K562 (cell line): ENCODE measurements around the gene PNPLA2. TPM values are rescaled to one million over a fixed set of nuclear protein-coding genes. Genes with fewer than 3 reads are reported as not detected.

Source experiments
- ARID4B ChIP-seq: sonication (generic); formaldehyde crosslinking; IDR thresholded peaks from 2 replicates; pipeline ENCODE4 v1.8.0; 2022; ENCODE audit warnings: mild to moderate bottlenecking, missing genetic modification reagents
- ATF6 ChIP-seq: sonication (generic); formaldehyde crosslinking; IDR thresholded peaks from 2 replicates; pipeline ENCODE4 v1.4.0; 2020; ENCODE audit warnings: mild to moderate bottlenecking, missing genetic modification reagents
- CEBPZ ChIP-seq: fragments of 150-350 bp; IDR thresholded peaks from 2 replicates; pipeline ENCODE4 v1.6.1; 2014; ENCODE audit warnings: low read depth, mild to moderate bottlenecking, low read length, borderline replicate concordance
- CREB1 ChIP-seq, 2 experiments: sonication (generic) in 1 of 2; formaldehyde crosslinking in 1 of 2; IDR thresholded peaks; 2 replicates each; pipeline versions ENCODE4 v1.6.1 to v1.8.0; 2012 to 2022; ENCODE audit warnings: inconsistent platforms in 1 of 2, mild to moderate bottlenecking in 1 of 2, missing genetic modification reagents in 1 of 2, moderate library complexity in 1 of 2
- FIP1L1 ChIP-seq: fragments of 200-400 bp; formaldehyde crosslinking; IDR thresholded peaks from 2 replicates; pipeline ENCODE4 v1.6.1; 2018; ENCODE audit warnings: mild to moderate bottlenecking, low read depth, low read length; ENCODE audit not compliant: poor library complexity, severe bottlenecking
- HNRNPK ChIP-seq: fragments of 200-400 bp; formaldehyde crosslinking; IDR thresholded peaks from one replicate; pipeline ENCODE4 v1.6.1; 2018; ENCODE audit warnings: mild to moderate bottlenecking, low read depth, low read length; ENCODE audit not compliant: poor library complexity, severe bottlenecking
- NCOR1 ChIP-seq: fragments of 450-650 bp; IDR thresholded peaks from 2 replicates; pipeline ENCODE4 v1.6.1; 2016; ENCODE audit warnings: mild to moderate bottlenecking, moderate library complexity
- NKRF ChIP-seq: fragments of 450-650 bp; IDR thresholded peaks from 2 replicates; pipeline ENCODE4 v1.6.1; 2016; ENCODE audit warnings: borderline replicate concordance
- RBFOX2 ChIP-seq: fragments of 200-400 bp; formaldehyde crosslinking; IDR thresholded peaks from 2 replicates; pipeline ENCODE4 v1.6.1; 2017; ENCODE audit warnings: low read depth, mild to moderate bottlenecking, low read length, moderate library complexity
- SMAD2 ChIP-seq: fragments of 150-350 bp; IDR thresholded peaks from 2 replicates; pipeline ENCODE4 v1.6.1; 2014; ENCODE audit warnings: low read depth, mild to moderate bottlenecking, low read length
- TAF1 ChIP-seq: IDR thresholded peaks from 2 replicates; pipeline ENCODE4 v1.6.1; 2011; ENCODE audit warnings: mild to moderate bottlenecking, low read length, moderate library complexity; ENCODE audit not compliant: insufficient read depth, control insufficient read depth, severe bottlenecking; ENCODE audit errors: extremely low read depth
- ZC3H11A ChIP-seq: IDR thresholded peaks from 2 replicates; pipeline ENCODE4 v1.6.1; 2012; ENCODE audit warnings: low read depth, low read length, improper control_type of control experiment
- ZNF707 ChIP-seq: fragments of 250-450 bp; sonication (Bioruptor Pico); conservative IDR thresholded peaks from 2 replicates; pipeline ENCODE4 v1.8.0; 2022; ENCODE audit warnings: inconsistent platforms, mild to moderate bottlenecking, moderate library complexity
- polyA plus RNA-seq, 8 experiments: library from polyadenylated mRNA; depleted of rRNA in 4 of 8; stranded (reverse) in 5 of 8; unstranded in 3 of 8; fragments of >200 nt; fragmentation: Nextera tagmentation in 2 of 8; fragmentation: Illumina TruSeq in 1 of 8; extraction: Ambion mirVana in 2 of 8; extraction: Trizol in 1 of 8; gene quantifications; 2 replicates each; pipeline versions ENCODE4 v1.2.1 to v1.2.3, GENCODE V29; 2011 to 2014; ENCODE audit warnings: inconsistent platforms in 1 of 8, missing spikeins in 1 of 8
- total RNA-seq, 7 experiments: library from RNA; depleted of rRNA in 6 of 7; stranded (reverse); fragments of >200 nt in 6 of 7; fragmentation: Illumina TruSeq in 2 of 7; extraction: Trizol in 2 of 7; gene quantifications; 2 replicates each; pipeline versions ENCODE4 v1.2.1 to v1.2.3, GENCODE V29; 2011 to 2021; ENCODE audit warnings: low replicate concordance in 1 of 7

The PNPLA2 gene
- total and polyA plus RNA-seq, 9 of the 15 experiments (the other 6 are each of a cell fraction or from before 2014, with no cell fraction given) = 0.39 to 87.1 (median 8.4) TPM

- peak; percentile 65 for TF ChIP-seq HNRNPK
- peak; percentile 37 for TF ChIP-seq FIP1L1
- TF ChIP-seq ZNF707 (CRISPR knock-in tag) = no peak; the same call in 1 of the 2 replicates
- no peak for TF ChIP-seq ATF6 (CRISPR knock-in tag)
- TF ChIP-seq ZC3H11A = no peak
- peak; percentile 81 for TF ChIP-seq RBFOX2
- TF ChIP-seq NCOR1 = no peak; the same call in 1 of the 2 replicates
- TF ChIP-seq CEBPZ = no peak
- peak; percentile 42 for TF ChIP-seq CREB1 (IDR thresholded peaks at IDR 0.05)
- no peak; the same call in 1 of the 2 replicates for TF ChIP-seq CREB1 (CRISPR knock-in tag; IDR thresholded peaks at IDR 0.05)
- TF ChIP-seq NKRF = no peak
- TF ChIP-seq SMAD2 = no peak
- peak; percentile 49 for TF ChIP-seq TAF1
- peak; percentile 38; the same call in 1 of the 2 replicates for TF ChIP-seq ARID4B (CRISPR knock-in tag)
Measured at GRCh38 chr11:833114-833791, 14.5 kb downstream of the PNPLA2 start (continued).
